ENCODE results near the gene CARS2. TPM values are rescaled to one million over a fixed set of nuclear protein-coding genes. Genes with fewer than 3 reads are reported as not detected.
"Not testable (repeated sequence)": the region's sequence is repeated elsewhere in the genome, so short reads cannot be mapped to it uniquely, and the experiment has no call there.

CARS2 gene
- total RNA-seq, 1 experiment from 2014 or later = 31.2 TPM

DNA sequence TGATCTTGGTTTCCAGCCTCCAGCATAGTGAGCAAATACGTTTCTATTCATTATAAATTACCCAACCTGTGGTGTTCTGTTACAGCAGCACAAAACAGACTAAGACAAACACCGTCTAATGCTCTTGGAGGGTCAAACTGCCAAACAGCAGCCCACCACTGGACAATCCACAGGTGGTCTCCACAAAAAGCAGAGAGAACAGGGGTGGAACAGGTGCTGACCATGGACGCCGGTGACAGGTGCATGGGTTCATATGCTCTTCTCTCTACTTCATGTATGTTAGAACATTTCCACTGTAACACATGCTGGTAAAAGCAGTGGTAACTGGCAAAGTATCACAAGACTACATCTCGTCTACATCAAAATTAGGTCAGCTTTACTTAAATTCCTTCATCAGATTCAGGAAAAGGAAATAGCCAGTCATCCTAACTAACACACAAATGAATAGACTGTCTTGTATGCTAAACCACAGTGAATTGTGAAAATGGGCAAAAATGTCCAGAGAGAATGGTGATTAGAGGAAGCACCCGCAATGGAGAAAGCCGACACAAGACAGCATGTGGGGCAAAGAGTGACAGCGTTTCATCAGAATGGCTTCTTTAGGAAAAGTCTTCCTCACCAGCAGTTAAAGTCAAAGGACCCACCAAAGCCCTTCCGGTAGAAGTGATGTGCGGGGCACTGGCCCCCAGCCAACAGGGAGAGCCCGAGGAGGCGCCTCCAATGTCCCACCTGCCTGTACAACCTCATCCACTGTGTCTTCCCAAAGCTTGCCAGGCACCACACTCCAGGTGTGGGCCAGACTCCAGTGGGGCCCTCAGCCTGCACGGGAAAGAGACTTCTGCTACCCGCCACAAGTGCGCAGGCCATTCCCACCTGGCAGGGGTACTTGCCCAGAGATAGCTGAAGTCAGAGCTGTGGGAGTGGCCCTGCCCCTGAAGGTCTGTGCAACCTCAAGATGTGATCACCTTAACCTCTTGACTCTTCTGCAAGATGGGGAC lies 6.5 kb downstream of the CARS2 start:
- Histone ChIP-seq H3K27ac (no peak overlapping the region), H3K4me3 (no peak overlapping the region), H3K36me3 (peaks cover 15% of the 10 kb centered on the region), H3K27me3 (no peaks in the 10 kb centered on the region), H3K4me1 (no peaks in the 10 kb centered on the region), H3K9me3 (replicated peaks) (no peaks in the 10 kb centered on the region)
- DNase-seq = no peak

- Histone ChIP-seq H3K4me3 (no peak overlapping the region), H3K27me3 (no peaks in the 10 kb centered on the region), H3K4me1 (no peaks in the 10 kb centered on the region), H3K9me3 (replicated peaks) (no peaks in the 10 kb centered on the region), H3K36me3 (peaks cover 16% of the 10 kb centered on the region), H3K27ac (no peak overlapping the region)
- no peak for DNase-seq
Measured at GRCh38 chr13:110698689-110699088, 7.2 kb downstream of the CARS2 start.

DNA sequence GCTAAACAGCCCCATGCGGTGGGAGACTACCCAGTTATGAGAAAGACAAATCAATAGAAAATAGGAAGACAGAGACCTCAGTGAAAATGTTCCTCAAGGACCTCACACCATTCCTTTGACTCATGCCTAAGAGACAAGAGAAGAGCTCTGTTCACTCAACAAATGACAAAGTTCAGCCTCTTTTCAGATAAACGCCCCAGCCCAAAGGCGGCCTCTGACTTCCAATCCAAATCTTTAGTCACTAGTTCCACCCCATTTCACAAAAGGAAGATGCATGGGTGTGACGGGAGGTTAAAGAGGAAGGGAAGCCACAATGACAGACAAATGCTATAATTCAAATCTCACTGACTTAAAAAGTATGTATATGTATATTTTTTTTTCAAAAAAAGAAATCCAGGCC lies 8.1 kb downstream of the CARS2 start:
- no peak overlapping the region for H3K4me3 ChIP-seq
- no peaks in the 10 kb centered on the region for H3K4me1 ChIP-seq
- no peak overlapping the region for H3K27ac ChIP-seq
- no peak for DNase-seq
- no peaks in the 10 kb centered on the region for H3K27me3 ChIP-seq
- no peaks in the 10 kb centered on the region for H3K9me3 ChIP-seq (replicated peaks)
- H3K36me3 ChIP-seq = peaks cover 18% of the 10 kb centered on the region

- H3K36me3 ChIP-seq = peaks cover 18% of the 10 kb centered on the region
- no peak overlapping the region for H3K4me3 ChIP-seq
- no peak overlapping the region for H3K27ac ChIP-seq
- H3K9me3 ChIP-seq (replicated peaks) = no peaks in the 10 kb centered on the region
- H3K4me1 ChIP-seq = no peaks in the 10 kb centered on the region
- H3K27me3 ChIP-seq = no peaks in the 10 kb centered on the region
- DNase-seq = no peak
Measured at GRCh38 chr13:110696776-110697175, 9.1 kb downstream of the CARS2 start.

DNA sequence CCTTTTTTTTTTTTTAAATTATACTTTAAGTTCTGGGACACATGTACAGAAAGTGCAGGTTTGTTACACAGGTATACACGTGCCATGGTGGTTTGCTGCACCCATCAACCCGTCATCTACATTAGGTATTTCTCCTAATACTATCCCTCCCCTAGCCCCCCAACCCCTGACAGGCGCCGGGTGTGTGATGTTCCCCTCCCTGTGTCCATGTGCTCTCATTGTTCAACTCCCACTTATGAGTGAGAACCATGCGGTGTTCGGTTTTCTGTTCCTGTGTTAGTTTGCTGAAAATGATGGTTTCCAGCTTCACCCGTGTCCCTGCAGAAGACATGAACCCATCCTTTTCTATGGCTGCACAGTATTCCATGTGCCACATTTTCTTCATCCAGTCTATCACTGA lies 10.1 kb downstream of the CARS2 start:
- DNase-seq; H3K9me3 ChIP-seq (replicated peaks); H3K27me3 ChIP-seq; H3K27ac ChIP-seq; H3K4me1 ChIP-seq; H3K4me3 ChIP-seq: not testable (repeated sequence)
- peaks cover 18% of the 10 kb centered on the region for H3K36me3 ChIP-seq

GRCh38 chr13:110690516-110690915 lies 15.4 kb downstream of the CARS2 start:
- no peaks in the 10 kb centered on the region for H3K27me3 ChIP-seq
- DNase-seq = no peak
- no peak overlapping the region for H3K4me3 ChIP-seq
- no peak overlapping the region for H3K27ac ChIP-seq
- H3K9me3 ChIP-seq (replicated peaks) = no peaks in the 10 kb centered on the region
- H3K36me3 ChIP-seq = peaks cover 3% of the 10 kb centered on the region; the same call in 1 of the 2 replicates
- no peaks in the 10 kb centered on the region for H3K4me1 ChIP-seq

DNA sequence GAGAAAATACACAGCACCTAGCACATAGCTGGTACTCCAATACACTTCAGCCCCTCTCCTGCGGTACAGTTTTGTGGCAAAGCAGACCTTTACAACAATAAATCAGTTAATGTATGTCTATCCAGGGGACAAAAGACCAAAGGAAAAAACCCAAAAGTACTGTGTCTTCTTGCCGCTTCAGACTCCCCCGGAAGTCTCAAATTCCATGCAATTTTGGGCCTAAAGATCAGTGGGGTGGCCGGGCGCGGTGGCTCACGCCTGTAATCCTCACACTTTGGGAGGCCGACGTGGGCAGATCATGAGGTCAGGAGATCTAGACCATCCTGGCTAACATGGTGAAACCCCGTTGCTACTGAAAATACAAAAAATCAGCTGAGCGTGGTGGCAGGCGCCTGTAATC lies 16.2 kb downstream of the CARS2 start:
- Histone ChIP-seq H3K27me3 (no peaks in the 10 kb centered on the region), H3K27ac (no peak overlapping the region), H3K4me3 (no peak overlapping the region), H3K4me1 (no peaks in the 10 kb centered on the region), H3K9me3 (replicated peaks) (no peaks in the 10 kb centered on the region), H3K36me3 (peaks cover 3% of the 10 kb centered on the region; the same call in 1 of the 2 replicates)
- DNase-seq = no peak

GRCh38 chr13:110689041-110689440 lies 16.9 kb downstream of the CARS2 start:
- Histone ChIP-seq H3K27ac (no peak overlapping the region), H3K27me3 (no peaks in the 10 kb centered on the region), H3K4me3 (no peak overlapping the region), H3K4me1 (no peaks in the 10 kb centered on the region), H3K36me3 (peaks cover 3% of the 10 kb centered on the region; the same call in 1 of the 2 replicates), H3K9me3 (replicated peaks) (no peaks in the 10 kb centered on the region)
- DNase-seq = no peak

GRCh38 chr13:110687736-110688135 lies 18.2 kb downstream of the CARS2 start:
- Histone ChIP-seq H3K27ac (no peak overlapping the region), H3K4me1 (no peaks in the 10 kb centered on the region), H3K36me3 (peaks cover 7% of the 10 kb centered on the region; the same call in 1 of the 2 replicates), H3K27me3 (no peaks in the 10 kb centered on the region), H3K9me3 (replicated peaks) (no peaks in the 10 kb centered on the region), H3K4me3 (no peak overlapping the region)
- no peak for DNase-seq

GRCh38 chr13:110685305-110686020 lies 20.5 kb downstream of the CARS2 start:
- H3K27me3 ChIP-seq = no peaks in the 10 kb centered on the region
- no peaks in the 10 kb centered on the region for H3K4me1 ChIP-seq
- H3K4me3 ChIP-seq = no peak overlapping the region
- H3K9me3 ChIP-seq (replicated peaks) = no peaks in the 10 kb centered on the region
- DNase-seq = no peak
- H3K36me3 ChIP-seq = peaks cover 7% of the 10 kb centered on the region; the same call in 1 of the 2 replicates
- no peak overlapping the region for H3K27ac ChIP-seq

DNA sequence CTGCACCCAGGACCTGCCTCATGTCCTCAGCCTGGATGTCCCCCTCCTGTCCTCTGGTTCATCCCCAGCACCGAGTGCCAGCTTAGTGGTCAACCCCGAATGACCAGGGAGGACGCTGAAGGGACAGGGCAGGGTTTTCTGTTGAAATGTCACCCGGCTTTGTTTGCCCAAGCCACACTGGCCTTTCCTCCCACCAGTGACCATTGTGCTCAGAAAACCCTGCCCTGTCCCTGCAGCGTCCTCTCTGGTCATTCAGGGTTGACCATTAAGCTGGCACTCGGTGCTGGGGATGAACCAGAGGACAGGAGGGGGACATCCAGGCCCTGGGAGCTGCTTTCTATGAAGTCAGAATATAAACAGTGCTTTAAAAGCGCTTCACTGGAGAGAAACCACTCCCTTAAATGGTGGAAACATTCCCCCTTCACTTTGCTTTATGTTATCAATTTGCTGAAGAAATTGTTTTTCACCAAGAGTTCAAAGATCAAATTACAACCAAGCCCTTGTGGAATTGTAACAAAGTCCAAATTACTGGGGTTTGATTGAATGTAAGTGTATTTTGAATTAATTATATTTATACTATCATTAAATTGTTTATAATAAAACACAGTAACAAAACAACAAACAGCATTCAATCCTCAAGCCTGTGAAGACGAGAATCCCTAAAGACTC lies 21.4 kb downstream of the CARS2 start:
- DNase-seq = no peak
- no peaks in the 10 kb centered on the region for H3K27me3 ChIP-seq
- H3K36me3 ChIP-seq = peaks cover 7% of the 10 kb centered on the region; the same call in 1 of the 2 replicates
- H3K4me3 ChIP-seq = no peak overlapping the region
- H3K27ac ChIP-seq = no peak overlapping the region
- no peaks in the 10 kb centered on the region for H3K9me3 ChIP-seq (replicated peaks)
- no peaks in the 10 kb centered on the region for H3K4me1 ChIP-seq

DNA sequence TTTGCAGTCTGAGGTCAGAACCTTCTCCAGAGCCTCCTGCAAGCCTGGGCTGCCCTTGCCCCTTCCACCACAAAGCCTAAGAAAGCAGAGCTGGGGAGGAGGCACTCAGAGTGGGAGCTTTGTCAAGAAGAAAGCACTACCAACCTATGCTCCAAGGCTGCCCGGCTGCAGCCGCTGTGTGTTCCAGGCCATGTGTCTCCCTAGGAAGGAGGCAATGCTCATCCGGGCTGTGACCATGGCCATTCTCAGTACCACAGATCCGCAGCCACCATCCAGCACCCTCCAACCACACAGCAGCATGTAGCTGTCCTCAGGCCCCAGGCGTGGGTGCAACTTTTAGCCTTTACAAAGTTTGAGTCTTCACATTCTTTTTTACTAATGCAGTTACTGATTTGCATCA lies 22.0 kb downstream of the CARS2 start:
- peaks cover 7% of the 10 kb centered on the region; the same call in 1 of the 2 replicates for H3K36me3 ChIP-seq
- no peak overlapping the region for H3K4me3 ChIP-seq

DNA sequence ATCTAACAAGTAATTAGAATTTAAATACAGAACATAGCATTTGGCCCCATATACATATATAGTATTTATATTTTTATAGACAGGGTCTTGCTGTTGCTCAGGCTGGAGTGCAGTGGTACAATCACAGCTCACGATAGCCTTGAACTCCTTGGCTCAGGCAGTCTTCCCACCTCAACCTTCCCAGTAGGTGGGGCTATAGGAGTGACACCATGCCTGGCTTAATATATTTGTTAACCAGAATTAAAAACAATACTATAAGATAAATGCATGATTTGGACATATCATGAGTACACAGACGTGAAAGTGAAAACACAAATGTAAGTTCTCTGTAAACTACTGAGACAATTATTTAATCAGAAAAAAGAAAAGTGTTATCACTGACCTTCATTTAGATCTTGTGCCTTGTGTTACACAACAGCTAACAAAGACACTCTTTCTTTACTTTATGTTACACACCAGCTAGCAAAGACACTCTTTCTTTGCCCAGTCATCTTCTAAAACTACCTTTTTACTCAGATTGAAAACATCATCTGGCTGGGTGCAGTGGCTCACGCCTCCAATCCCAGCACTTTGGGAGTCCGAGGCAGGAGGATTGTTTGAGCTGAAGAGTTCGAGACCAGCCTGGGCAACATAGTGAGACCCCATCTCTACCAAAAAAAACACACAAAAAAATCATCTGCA lies 22.6 kb downstream of the CARS2 start:
- no peaks in the 10 kb centered on the region for H3K27me3 ChIP-seq
- peak in 1 of 2 experiments; percentile 24 for DNase-seq
- peaks cover 12% of the 10 kb centered on the region for H3K36me3 ChIP-seq
- no peak overlapping the region for H3K27ac ChIP-seq
- H3K4me3 ChIP-seq = no peak overlapping the region
- H3K9me3 ChIP-seq (replicated peaks) = no peaks in the 10 kb centered on the region
- H3K4me1 ChIP-seq = no peaks in the 10 kb centered on the region

More for the DNA sequence above, 22.0 kb downstream of the CARS2 start:
- no peak overlapping the region for H3K27ac ChIP-seq
- DNase-seq = no peak
- H3K27me3 ChIP-seq = no peaks in the 10 kb centered on the region
- no peaks in the 10 kb centered on the region for H3K9me3 ChIP-seq (replicated peaks)
- no peaks in the 10 kb centered on the region for H3K4me1 ChIP-seq

DNA sequence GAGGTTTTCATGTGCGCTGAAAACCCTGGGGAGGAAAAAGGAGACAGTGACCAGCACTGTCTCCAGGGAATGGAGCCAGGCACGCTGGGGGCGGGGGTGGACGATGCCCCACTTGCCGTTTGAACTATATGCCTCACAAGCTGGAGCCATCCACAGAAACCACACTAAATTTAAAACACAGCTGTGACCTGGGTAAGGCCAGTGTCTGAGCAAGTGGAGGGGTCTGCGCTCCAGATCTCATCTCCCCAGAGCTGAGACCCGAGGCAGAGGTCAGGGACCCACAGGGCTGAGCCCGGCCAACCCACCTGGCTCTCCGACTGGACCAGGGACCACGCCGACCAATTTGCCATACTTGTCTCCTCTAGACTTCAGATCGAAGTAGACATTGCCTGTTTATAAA lies 23.2 kb downstream of the CARS2 start:
- no peak overlapping the region for H3K4me3 ChIP-seq
- DNase-seq = no peak
- no peaks in the 10 kb centered on the region for H3K27me3 ChIP-seq
- H3K27ac ChIP-seq = no peak overlapping the region
- no peaks in the 10 kb centered on the region for H3K4me1 ChIP-seq
- H3K9me3 ChIP-seq (replicated peaks) = no peaks in the 10 kb centered on the region
- H3K36me3 ChIP-seq = peaks cover 12% of the 10 kb centered on the region

All from SJCRH30 (cell line).